GM15510 (cell line): ENCODE measurements around the gene OSBP2.

Source experiments
- POLR2A ChIP-seq: IDR thresholded peaks from 3 replicates; pipeline ENCODE4 v1.6.1; 2011; ENCODE audit warnings: borderline replicate concordance; ENCODE audit not compliant: insufficient read length; ENCODE audit errors: extremely low read depth

Gene OSBP2

DNA sequence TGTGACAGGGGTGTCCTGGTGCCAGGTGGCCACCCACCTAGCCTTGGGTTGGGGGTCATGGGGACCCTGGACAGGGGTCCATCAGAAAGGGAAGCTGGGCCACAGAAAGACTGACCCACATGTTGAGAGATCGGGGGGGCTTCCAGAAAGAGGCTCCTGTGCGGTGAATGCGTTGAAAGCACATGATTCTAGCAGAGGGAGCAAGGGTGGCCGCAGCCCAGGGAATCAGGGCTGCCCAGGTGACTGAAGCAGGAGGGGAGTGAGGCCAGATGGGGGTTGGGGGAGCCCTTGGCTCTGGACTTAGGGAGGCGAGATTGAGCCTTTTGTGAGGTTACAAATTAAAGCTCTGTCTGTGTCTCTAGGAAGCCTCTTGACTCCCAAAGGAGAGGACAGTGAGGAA is 193.2 kb downstream of the OSBP2 start:
- no peak for TF ChIP-seq POLR2A

GRCh38 chr22:30889268-30889995 is 194.8 kb downstream of the OSBP2 start:
- TF ChIP-seq POLR2A = no peak

DNA sequence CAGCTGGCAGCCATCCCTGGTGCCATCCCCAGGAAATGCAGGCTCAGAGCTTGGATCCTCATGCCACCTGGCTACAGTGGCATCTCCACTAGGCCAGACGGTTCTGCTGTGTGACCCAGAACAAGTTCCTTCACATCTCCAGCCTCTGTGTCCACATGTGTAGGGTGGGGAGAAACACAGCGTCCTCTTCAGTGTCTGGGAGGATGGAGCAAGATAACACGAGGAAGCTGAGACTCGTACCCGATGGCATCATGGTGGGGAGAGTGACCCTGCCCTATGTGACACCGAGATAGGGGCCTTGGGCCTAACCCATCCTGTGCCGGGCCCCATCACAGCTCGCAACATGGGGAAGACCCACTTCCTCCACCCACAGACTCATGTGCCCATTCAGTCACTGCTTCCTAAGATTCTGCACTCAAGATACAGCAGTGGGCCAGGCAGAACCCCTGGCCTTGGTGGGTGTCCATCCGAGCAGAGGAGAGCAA is 195.4 kb downstream of the OSBP2 start:
- TF ChIP-seq POLR2A = no peak

DNA sequence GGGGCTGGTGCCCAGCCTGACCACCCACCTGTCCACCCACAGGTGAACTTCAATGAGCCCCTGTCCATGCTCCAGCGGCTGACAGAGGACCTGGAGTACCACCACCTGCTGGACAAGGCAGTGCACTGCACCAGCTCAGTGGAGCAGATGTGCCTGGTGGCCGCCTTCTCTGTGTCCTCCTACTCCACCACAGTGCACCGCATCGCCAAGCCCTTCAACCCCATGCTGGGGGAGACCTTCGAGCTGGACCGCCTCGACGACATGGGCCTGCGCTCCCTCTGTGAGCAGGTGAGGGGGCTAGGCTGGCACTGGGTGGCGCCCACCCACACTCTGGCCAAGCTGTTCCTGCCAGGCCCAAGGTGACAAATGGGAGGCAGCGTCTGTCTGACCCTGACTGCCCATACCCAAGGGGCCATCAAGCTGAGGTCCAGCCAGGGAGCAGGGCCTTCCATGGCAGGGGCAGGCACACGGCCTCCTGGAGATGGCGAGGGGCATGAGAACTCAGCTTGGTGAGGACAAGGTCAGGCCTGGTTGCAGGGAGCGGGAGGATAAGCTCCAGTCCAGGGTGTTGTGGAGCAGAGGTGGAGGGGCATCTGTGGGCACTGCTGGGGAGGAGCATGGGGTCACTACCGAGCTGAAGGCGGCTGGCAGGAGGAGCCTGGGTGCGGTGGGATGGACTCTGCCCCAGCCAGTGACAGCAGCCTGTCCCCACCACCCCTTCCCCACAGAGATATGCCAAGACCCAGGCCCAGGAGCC is 196.2 kb downstream of the OSBP2 start:
- no peak for TF ChIP-seq POLR2A

GRCh38 chr22:30891443-30891755 is 196.7 kb downstream of the OSBP2 start:
- no peak for TF ChIP-seq POLR2A

GRCh38 chr22:30891781-30892180 is 197.1 kb downstream of the OSBP2 start:
- no peak for TF ChIP-seq POLR2A

DNA sequence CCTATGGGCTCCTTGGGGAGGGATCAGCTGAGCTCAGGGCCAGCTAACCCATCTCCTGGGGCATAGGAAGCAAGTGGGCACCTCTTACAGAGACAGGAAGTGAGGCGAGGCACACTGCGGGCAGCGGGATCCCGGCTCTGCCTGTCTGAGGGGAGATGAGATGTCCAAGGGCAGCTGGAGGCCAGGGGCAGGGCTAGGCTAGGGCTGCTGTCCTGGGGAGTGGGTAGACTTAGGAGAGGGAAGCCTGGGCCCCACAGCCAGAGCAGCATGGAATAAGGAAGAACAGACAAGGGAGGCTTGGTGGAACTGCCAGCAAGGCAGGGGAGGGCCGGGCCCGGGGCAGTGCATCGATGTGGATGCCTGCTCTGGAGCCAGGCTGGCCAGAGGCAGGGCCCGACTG is 197.6 kb downstream of the OSBP2 start:
- no peak for TF ChIP-seq POLR2A

DNA sequence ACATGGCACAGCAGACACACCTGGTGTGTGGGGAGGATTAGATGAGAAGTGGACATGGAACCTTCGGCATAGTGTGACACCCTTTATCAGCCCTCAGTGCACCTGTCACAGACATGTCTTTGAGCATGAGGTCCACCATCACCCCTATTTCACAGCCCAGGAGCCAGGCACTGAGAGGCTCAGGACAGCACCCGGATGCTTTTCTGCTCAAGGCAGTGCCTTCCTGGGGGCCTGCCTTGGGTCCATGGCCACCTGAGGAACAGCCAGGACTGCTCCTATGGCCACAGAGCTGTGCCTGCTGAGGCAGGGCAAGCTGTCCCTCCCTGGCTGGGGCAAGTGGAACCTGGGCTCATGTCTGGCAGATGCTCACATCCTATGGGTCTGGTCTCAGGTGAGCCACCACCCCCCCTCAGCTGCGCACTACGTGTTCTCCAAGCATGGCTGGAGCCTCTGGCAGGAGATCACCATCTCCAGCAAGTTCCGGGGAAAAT is 198.1 kb downstream of the OSBP2 start:
- no peak for TF ChIP-seq POLR2A

GRCh38 chr22:30893434-30894370 is 199.0 kb downstream of the OSBP2 start:
- TF ChIP-seq POLR2A = no peak

DNA sequence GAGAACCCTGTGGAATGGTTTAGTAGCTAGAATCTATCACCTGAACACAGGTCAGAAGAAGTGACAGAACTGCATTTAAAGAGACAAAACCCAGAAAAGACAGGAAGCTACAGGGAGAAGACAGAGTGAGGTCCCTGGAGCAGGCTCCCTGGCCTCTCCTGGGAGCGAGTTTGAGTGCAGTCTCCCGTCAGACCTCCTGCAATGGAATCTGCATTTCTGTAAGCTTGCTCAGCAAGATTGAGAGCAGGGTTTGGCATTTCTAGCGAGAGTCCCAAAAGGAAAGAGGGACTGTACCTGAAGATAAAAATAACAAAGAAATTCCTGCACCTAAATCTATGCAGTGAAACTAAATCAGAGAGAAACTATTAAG is 199.7 kb downstream of the OSBP2 start:
- TF ChIP-seq POLR2A = no peak

- TF ChIP-seq POLR2A = no peak
Observed at GRCh38 chr22:30902496-30903357, 208.1 kb downstream of the OSBP2 start.

- no peak for TF ChIP-seq POLR2A
Observed at GRCh38 chr22:30903876-30904460, 209.3 kb downstream of the OSBP2 start.

GRCh38 chr22:30905696-30906341 is 211.1 kb downstream of the OSBP2 start:
- TF ChIP-seq POLR2A = no peak
